Bronchial epithelial cell (primary cell): Measurements from ENCODE around the gene DISC1. TPM values are rescaled to one million over a fixed set of nuclear protein-coding genes. Genes with fewer than 3 reads are reported as not detected.

Source experiments
- DNase-seq: peaks from one replicate; pipeline ENCODE4 v3.0.0-alpha.2; 2010; ENCODE audit warnings: low read depth
- FAIRE-seq: peaks from 2 replicates; lab custom pipeline; 2011; peaks lifted over from hg19 to GRCh38; lab: Jason Lieb, UNC
- H3K27me3 ChIP-seq: 2 replicates; pipeline ENCODE4 v1.5.1; 2011; ENCODE audit warnings: low read length; ENCODE audit not compliant: control insufficient read depth, insufficient read depth
- H3K36me3 ChIP-seq: 2 replicates; pipeline ENCODE4 v1.5.1; 2011; ENCODE audit warnings: low read length; ENCODE audit not compliant: control insufficient read depth, insufficient read depth
- H3K4me3 ChIP-seq: 2 replicates; pipeline ENCODE4 v1.5.1; 2011; ENCODE audit warnings: mild to moderate bottlenecking, low read depth, low read length, control low read depth
- CTCF ChIP-seq: IDR thresholded peaks from 2 replicates; pipeline ENCODE4 v1.5.1; 2011; ENCODE audit warnings: mild to moderate bottlenecking, moderate library complexity, low read length, control low read depth, inconsistent platforms; ENCODE audit not compliant: insufficient read depth, severe bottlenecking
- total RNA-seq: library from RNA; depleted of rRNA; stranded (reverse); fragments of >200 nt; gene quantifications from 2 replicates; pipeline ENCODE4 v1.2.1, GENCODE V29; 2014

DISC1 gene
- total RNA-seq, 1 donor from 2014 or later, result 0.79 TPM

GRCh38 chr1:231793893-231794292, 167.3 kb downstream of the DISC1 start:
- FAIRE-seq (no peak), DNase-seq (no peak)
- no peak for TF ChIP-seq CTCF
- no peaks in the 10 kb centered on the region for H3K36me3 ChIP-seq
- no peaks in the 10 kb centered on the region for H3K27me3 ChIP-seq
- no peak overlapping the region for H3K4me3 ChIP-seq

- Histone ChIP-seq H3K36me3 (no peaks in the 10 kb centered on the region), H3K27me3 (no peaks in the 10 kb centered on the region), H3K4me3 (no peak overlapping the region)
- no peak for TF ChIP-seq CTCF
- DNase-seq (peak; percentile 3), FAIRE-seq (no peak)
These were observed 169.6 kb downstream of the DISC1 start for GRCh38 chr1:231796141-231796540.

GRCh38 chr1:231799363-231799986, 172.9 kb downstream of the DISC1 start:
- Histone ChIP-seq H3K27me3 (no peaks in the 10 kb centered on the region), H3K36me3 (no peaks in the 10 kb centered on the region), H3K4me3 (no peak overlapping the region)
- TF ChIP-seq CTCF, result no peak
- FAIRE-seq (no peak), DNase-seq (no peak)

- H3K36me3 ChIP-seq, result no peaks in the 10 kb centered on the region
- no peak overlapping the region for H3K4me3 ChIP-seq
- FAIRE-seq, result no peak
- TF ChIP-seq CTCF, result no peak
- no peaks in the 10 kb centered on the region for H3K27me3 ChIP-seq
- peak; percentile 30 for DNase-seq
These were observed 173.5 kb downstream of the DISC1 start for GRCh38 chr1:231800108-231800507.

- no peaks in the 10 kb centered on the region for H3K27me3 ChIP-seq
- no peak overlapping the region for H3K4me3 ChIP-seq
- TF ChIP-seq CTCF, result no peak
- H3K36me3 ChIP-seq, result no peaks in the 10 kb centered on the region
- FAIRE-seq (no peak), DNase-seq (no peak)
These were observed 174.5 kb downstream of the DISC1 start for GRCh38 chr1:231801042-231801585.

GRCh38 chr1:231803353-231803752, 176.8 kb downstream of the DISC1 start:
- no peak for TF ChIP-seq CTCF
- FAIRE-seq (no peak), DNase-seq (no peak)
- H3K36me3 ChIP-seq, result no peaks in the 10 kb centered on the region
- no peak overlapping the region for H3K4me3 ChIP-seq
- no peaks in the 10 kb centered on the region for H3K27me3 ChIP-seq
